ENCODE measurements around the gene SSPN.

The SSPN gene

DNA sequence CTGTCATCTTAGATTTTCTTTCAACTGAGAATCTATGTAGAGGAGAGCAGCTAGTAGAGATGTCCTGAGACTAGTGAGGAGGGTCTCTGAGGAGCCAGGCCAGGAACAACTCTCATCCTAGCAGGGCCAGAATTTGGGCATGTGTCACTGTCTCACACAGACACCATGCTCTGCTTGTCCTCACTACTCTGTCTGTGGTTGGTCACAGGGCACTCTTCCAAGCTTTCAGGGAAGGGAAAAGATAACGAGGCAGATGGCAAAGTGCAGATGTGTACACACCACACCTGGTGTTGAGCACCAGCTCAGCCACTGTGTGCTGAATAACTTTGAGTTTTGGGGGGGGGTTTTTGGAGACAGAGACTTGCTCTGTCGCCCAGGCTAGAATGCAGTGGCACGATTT, 2.5 kb downstream of the SSPN start:
- no CpG with 5 or more reads among the region's 3 CpGs for WGBS (ENCODE audit: extremely low coverage, insufficient coverage, low lambda C conversion rate)
- H3K27ac ChIP-seq (ENCODE audit: low read depth, low read length): no peak overlapping the region

DNA sequence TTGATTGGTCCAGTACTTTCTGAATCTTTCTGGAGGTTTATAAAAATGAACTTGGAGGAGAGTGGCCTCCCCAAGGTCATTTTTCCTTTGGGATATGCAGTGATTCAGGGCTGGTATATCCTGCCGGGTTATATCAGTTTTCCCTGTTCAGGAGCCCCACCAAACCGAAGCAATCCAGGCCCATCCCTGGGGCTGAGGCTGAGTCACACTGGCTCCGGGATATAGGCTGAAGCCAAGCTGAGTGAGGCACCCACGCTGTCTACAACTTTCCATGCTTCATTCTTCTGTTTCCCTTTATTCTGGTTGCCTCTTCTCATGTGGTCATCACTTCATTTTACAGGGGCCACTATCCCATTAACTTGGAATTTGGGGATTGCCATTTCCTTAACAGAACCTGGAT, 3.4 kb downstream of the SSPN start:
- H3K56ac ChIP-seq (ENCODE audit: low read length): no peak overlapping the region
- H4K8ac ChIP-seq (ENCODE audit: low read depth, low read length): no peak overlapping the region
- H2AK5ac ChIP-seq (ENCODE audit: low read length): no peak overlapping the region
- H3K9ac ChIP-seq (ENCODE audit: low read length): no peak overlapping the region
- H3K4me1 ChIP-seq (ENCODE audit: control insufficient read depth, low read depth, low read length): no peaks in the 10 kb centered on the region
- no peak overlapping the region for H3K4me3 ChIP-seq (ENCODE audit: low read length)
- no peak overlapping the region for H3K18ac ChIP-seq (ENCODE audit: low read length)
- no peak for DNase-seq
- peaks cover 6% of the 10 kb centered on the region for H3K27me3 ChIP-seq (ENCODE audit: insufficient read depth, low read length, poor library complexity)
- H2BK5ac ChIP-seq (ENCODE audit: low read length): no peak overlapping the region
- no peak overlapping the region for H3K4ac ChIP-seq (ENCODE audit: low read depth, low read length)
- H2BK120ac ChIP-seq (ENCODE audit: low read depth, low read length): no peak overlapping the region
- no peak overlapping the region for H3K27ac ChIP-seq (ENCODE audit: low read depth, low read length)
- no peak overlapping the region for H3K4me2 ChIP-seq (ENCODE audit: low read length)
- H2BK15ac ChIP-seq (replicated peaks; ENCODE audit: low read depth): no peak overlapping the region
- no CpG with 5 or more reads among the region's 4 CpGs for WGBS (ENCODE audit: extremely low coverage, insufficient coverage, low lambda C conversion rate)
- no peak overlapping the region for H3K23ac ChIP-seq (ENCODE audit: low read length)
- H3K36me3 ChIP-seq (ENCODE audit: control insufficient read depth, insufficient read depth, low read length): no peaks in the 10 kb centered on the region
- no peaks in the 10 kb centered on the region for H3K79me2 ChIP-seq (ENCODE audit: control insufficient read depth, insufficient read depth, low read length)
- H3K79me1 ChIP-seq (ENCODE audit: low read length): no peaks in the 10 kb centered on the region
- H4K5ac ChIP-seq (ENCODE audit: low read length): no peak overlapping the region

More for the DNA sequence above, 2.5 kb downstream of the SSPN start:
- Histone ChIP-seq H2AK5ac (ENCODE audit: low read length) (no peak overlapping the region), H3K4me2 (ENCODE audit: low read length) (no peak overlapping the region), H4K8ac (ENCODE audit: low read depth, low read length) (no peak overlapping the region), H2BK5ac (ENCODE audit: low read length) (no peak overlapping the region), H3K4me3 (ENCODE audit: low read length) (no peak overlapping the region), H3K9ac (ENCODE audit: low read length) (no peak overlapping the region), H3K79me2 (ENCODE audit: control insufficient read depth, insufficient read depth, low read length) (no peaks in the 10 kb centered on the region), H3K56ac (ENCODE audit: low read length) (no peak overlapping the region), H3K4ac (ENCODE audit: low read depth, low read length) (no peak overlapping the region), H2BK120ac (ENCODE audit: low read depth, low read length) (no peak overlapping the region), H4K5ac (ENCODE audit: low read length) (no peak overlapping the region), H3K79me1 (ENCODE audit: low read length) (no peaks in the 10 kb centered on the region), H3K23ac (ENCODE audit: low read length) (no peak overlapping the region), H3K36me3 (ENCODE audit: control insufficient read depth, insufficient read depth, low read length) (no peaks in the 10 kb centered on the region), H2BK15ac (replicated peaks; ENCODE audit: low read depth) (no peak overlapping the region), H3K27me3 (ENCODE audit: insufficient read depth, low read length, poor library complexity) (peaks cover 6% of the 10 kb centered on the region), H3K18ac (ENCODE audit: low read length) (no peak overlapping the region), H3K4me1 (ENCODE audit: control insufficient read depth, low read depth, low read length) (no peaks in the 10 kb centered on the region)
- no peak for DNase-seq

DNA sequence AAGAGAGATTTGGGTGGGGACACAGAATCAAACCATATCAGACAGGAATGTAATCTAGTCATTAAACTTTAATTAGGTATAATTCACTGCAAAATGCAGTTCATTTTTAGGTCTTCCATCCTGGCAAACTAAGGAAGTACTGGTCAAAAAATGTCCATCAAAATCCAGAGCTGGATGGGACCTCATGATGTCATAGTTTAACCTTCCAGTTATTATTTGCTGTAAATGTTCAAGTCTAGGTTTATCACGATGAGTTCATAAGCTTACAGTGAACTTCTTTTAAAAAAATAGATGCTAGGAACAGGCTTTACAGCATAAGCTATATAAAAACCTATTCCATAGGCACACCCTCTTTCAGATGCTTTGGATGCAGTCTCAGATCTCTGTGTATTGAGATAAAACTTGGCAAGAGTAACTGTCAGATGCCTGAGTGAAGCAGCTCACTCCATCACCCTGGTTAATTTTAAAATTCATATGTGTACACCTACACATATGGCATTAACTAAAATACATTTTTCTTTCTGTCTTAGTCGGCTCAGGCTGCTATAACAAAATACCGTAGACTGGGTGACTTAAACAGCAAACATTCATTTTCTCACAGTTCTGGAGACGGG, 7.9 kb downstream of the SSPN start:
- no peak overlapping the region for H3K4ac ChIP-seq (ENCODE audit: low read depth, low read length)
- H2BK5ac ChIP-seq (ENCODE audit: low read length): no peak overlapping the region
- no peak overlapping the region for H3K4me3 ChIP-seq (ENCODE audit: low read length)
- no peak overlapping the region for H3K27ac ChIP-seq (ENCODE audit: low read depth, low read length)
- H3K79me1 ChIP-seq (ENCODE audit: low read length): no peaks in the 10 kb centered on the region
- no CpG with 5 or more reads among the region's 4 CpGs for WGBS (ENCODE audit: extremely low coverage, insufficient coverage, low lambda C conversion rate)
- H2BK15ac ChIP-seq (replicated peaks; ENCODE audit: low read depth): no peak overlapping the region
- no peak overlapping the region for H2AK5ac ChIP-seq (ENCODE audit: low read length)
- no peak overlapping the region for H3K9ac ChIP-seq (ENCODE audit: low read length)
- no peak overlapping the region for H4K5ac ChIP-seq (ENCODE audit: low read length)
- H3K4me1 ChIP-seq (ENCODE audit: control insufficient read depth, low read depth, low read length): no peaks in the 10 kb centered on the region
- no peak overlapping the region for H4K8ac ChIP-seq (ENCODE audit: low read depth, low read length)
- H3K56ac ChIP-seq (ENCODE audit: low read length): no peak overlapping the region
- H3K27me3 ChIP-seq (ENCODE audit: insufficient read depth, low read length, poor library complexity): no peaks in the 10 kb centered on the region
- H3K36me3 ChIP-seq (ENCODE audit: control insufficient read depth, insufficient read depth, low read length): no peaks in the 10 kb centered on the region
- no peak overlapping the region for H3K23ac ChIP-seq (ENCODE audit: low read length)
- DNase-seq: no peak
- no peak overlapping the region for H3K18ac ChIP-seq (ENCODE audit: low read length)
- no peaks in the 10 kb centered on the region for H3K79me2 ChIP-seq (ENCODE audit: control insufficient read depth, insufficient read depth, low read length)
- no peak overlapping the region for H3K4me2 ChIP-seq (ENCODE audit: low read length)
- H2BK120ac ChIP-seq (ENCODE audit: low read depth, low read length): no peak overlapping the region

DNA sequence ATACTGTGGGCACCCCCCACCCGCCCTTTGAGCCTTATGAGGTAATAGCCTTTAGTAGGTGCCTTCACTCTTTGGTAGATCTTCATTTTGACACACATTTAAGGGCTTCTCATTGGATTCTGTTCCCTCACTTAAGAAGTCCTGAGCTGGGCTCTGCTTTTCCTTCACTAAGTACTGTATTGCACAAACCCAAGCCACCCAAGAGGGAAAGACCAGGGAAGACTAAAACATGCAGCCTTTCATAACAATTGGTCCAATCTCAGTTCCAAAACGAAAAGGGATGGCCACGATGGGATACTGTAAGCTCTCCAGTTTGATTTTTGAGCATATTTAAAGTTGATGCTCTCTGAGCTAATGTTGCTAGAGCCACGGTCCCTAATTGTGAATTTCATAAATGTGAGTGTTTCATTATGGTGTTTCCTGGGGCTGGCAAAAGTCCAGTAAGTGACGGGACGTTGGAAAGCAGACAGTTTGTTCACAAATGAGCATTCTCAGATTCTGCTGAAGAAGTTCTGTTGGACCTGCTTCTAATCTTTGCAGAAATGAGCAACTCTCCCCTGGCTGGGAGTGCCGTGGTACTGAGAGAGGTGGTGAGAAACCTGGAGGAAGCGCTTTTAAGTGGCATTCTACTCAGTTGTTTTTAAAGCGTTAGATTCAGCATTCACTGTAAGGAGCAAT, 9.4 kb downstream of the SSPN start:
- no peak overlapping the region for H2BK5ac ChIP-seq (ENCODE audit: low read length)
- no peaks in the 10 kb centered on the region for H3K4me1 ChIP-seq (ENCODE audit: control insufficient read depth, low read depth, low read length)
- H3K9ac ChIP-seq (ENCODE audit: low read length): no peak overlapping the region
- H4K8ac ChIP-seq (ENCODE audit: low read depth, low read length): no peak overlapping the region
- H2AK5ac ChIP-seq (ENCODE audit: low read length): no peak overlapping the region
- H3K4me3 ChIP-seq (ENCODE audit: low read length): no peak overlapping the region
- H3K4ac ChIP-seq (ENCODE audit: low read depth, low read length): no peak overlapping the region
- DNase-seq: no peak
- H2BK120ac ChIP-seq (ENCODE audit: low read depth, low read length): no peak overlapping the region
- H3K79me1 ChIP-seq (ENCODE audit: low read length): no peaks in the 10 kb centered on the region
- peak overlapping the region; percentile 11 for H3K23ac ChIP-seq (ENCODE audit: low read length)
- H2BK15ac ChIP-seq (replicated peaks; ENCODE audit: low read depth): no peak overlapping the region
- no peaks in the 10 kb centered on the region for H3K36me3 ChIP-seq (ENCODE audit: control insufficient read depth, insufficient read depth, low read length)
- H4K5ac ChIP-seq (ENCODE audit: low read length): no peak overlapping the region
- H3K4me2 ChIP-seq (ENCODE audit: low read length): no peak overlapping the region
- no peak overlapping the region for H3K56ac ChIP-seq (ENCODE audit: low read length)
- no peak overlapping the region for H3K27ac ChIP-seq (ENCODE audit: low read depth, low read length)
- no peak overlapping the region for H3K18ac ChIP-seq (ENCODE audit: low read length)
- H3K27me3 ChIP-seq (ENCODE audit: insufficient read depth, low read length, poor library complexity): no peaks in the 10 kb centered on the region
- no peaks in the 10 kb centered on the region for H3K79me2 ChIP-seq (ENCODE audit: control insufficient read depth, insufficient read depth, low read length)
- WGBS (ENCODE audit: extremely low coverage, insufficient coverage, low lambda C conversion rate): no CpG with 5 or more reads among the region's 9 CpGs

DNA sequence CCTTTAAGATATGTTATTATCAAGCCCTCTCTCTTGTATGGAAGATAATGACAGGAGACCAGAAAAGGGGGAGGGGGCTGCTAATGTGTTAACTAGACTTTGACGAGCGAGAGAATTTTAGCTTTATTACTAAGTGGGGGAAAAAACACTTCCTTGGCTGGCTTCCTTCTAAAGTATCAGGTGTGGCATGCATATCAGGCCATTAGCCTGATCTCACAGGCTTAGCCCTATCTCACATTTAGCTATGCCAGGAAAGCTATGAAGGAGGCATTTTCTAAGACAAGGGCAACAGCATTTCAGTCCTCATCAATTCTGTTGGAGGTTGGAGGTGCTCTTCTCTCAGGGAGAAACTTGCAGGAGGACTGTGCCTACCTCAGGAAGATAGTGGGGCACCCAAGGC, 9.9 kb downstream of the SSPN start:
- no peak overlapping the region for H3K23ac ChIP-seq (ENCODE audit: low read length)
- DNase-seq: peak; percentile 31
- H3K27me3 ChIP-seq (ENCODE audit: insufficient read depth, low read length, poor library complexity): no peaks in the 10 kb centered on the region
- H3K79me1 ChIP-seq (ENCODE audit: low read length): no peaks in the 10 kb centered on the region
- no peak overlapping the region for H3K4me3 ChIP-seq (ENCODE audit: low read length)
- no peak overlapping the region for H4K5ac ChIP-seq (ENCODE audit: low read length)
- H3K4me1 ChIP-seq (ENCODE audit: control insufficient read depth, low read depth, low read length): no peaks in the 10 kb centered on the region
- no peak overlapping the region for H3K4ac ChIP-seq (ENCODE audit: low read depth, low read length)
- no peaks in the 10 kb centered on the region for H3K79me2 ChIP-seq (ENCODE audit: control insufficient read depth, insufficient read depth, low read length)
- no CpG with 5 or more reads among the region's 2 CpGs for WGBS (ENCODE audit: extremely low coverage, insufficient coverage, low lambda C conversion rate)
- H3K27ac ChIP-seq (ENCODE audit: low read depth, low read length): no peak overlapping the region
- H3K36me3 ChIP-seq (ENCODE audit: control insufficient read depth, insufficient read depth, low read length): no peaks in the 10 kb centered on the region
- no peak overlapping the region for H3K18ac ChIP-seq (ENCODE audit: low read length)
- H4K8ac ChIP-seq (ENCODE audit: low read depth, low read length): no peak overlapping the region
- H3K56ac ChIP-seq (ENCODE audit: low read length): no peak overlapping the region
- H3K4me2 ChIP-seq (ENCODE audit: low read length): no peak overlapping the region
- no peak overlapping the region for H3K9ac ChIP-seq (ENCODE audit: low read length)
- H2BK120ac ChIP-seq (ENCODE audit: low read depth, low read length): no peak overlapping the region
- H2BK5ac ChIP-seq (ENCODE audit: low read length): no peak overlapping the region
- H2AK5ac ChIP-seq (ENCODE audit: low read length): no peak overlapping the region
- H2BK15ac ChIP-seq (replicated peaks; ENCODE audit: low read depth): no peak overlapping the region

DNA sequence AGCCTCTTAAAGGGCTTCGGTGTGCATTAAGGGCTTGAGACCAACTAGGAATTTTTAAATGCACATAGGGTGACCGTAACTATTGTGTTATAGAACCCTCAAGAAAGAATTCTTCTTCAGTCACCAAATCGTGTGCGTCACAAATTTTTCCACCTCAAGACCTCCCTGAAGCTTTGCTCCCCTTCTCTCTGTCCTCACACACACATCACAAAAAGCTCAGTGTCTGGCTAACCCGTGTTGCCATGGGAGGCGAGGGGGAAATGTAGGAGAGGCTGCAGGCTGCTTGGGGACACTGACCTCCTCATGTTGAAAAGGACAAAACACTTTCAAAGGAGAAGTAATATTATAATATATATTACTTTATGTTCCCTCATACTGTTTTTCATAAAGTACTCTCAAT, 10.6 kb downstream of the SSPN start:
- H2BK120ac ChIP-seq (ENCODE audit: low read depth, low read length): no peak overlapping the region
- no peak overlapping the region for H3K4ac ChIP-seq (ENCODE audit: low read depth, low read length)
- H2BK15ac ChIP-seq (replicated peaks; ENCODE audit: low read depth): no peak overlapping the region
- no peak overlapping the region for H2BK5ac ChIP-seq (ENCODE audit: low read length)
- H2AK5ac ChIP-seq (ENCODE audit: low read length): no peak overlapping the region
- H4K5ac ChIP-seq (ENCODE audit: low read length): no peak overlapping the region
- no peaks in the 10 kb centered on the region for H3K36me3 ChIP-seq (ENCODE audit: control insufficient read depth, insufficient read depth, low read length)
- H3K4me1 ChIP-seq (ENCODE audit: control insufficient read depth, low read depth, low read length): no peaks in the 10 kb centered on the region
- H3K27me3 ChIP-seq (ENCODE audit: insufficient read depth, low read length, poor library complexity): no peaks in the 10 kb centered on the region
- no peaks in the 10 kb centered on the region for H3K79me2 ChIP-seq (ENCODE audit: control insufficient read depth, insufficient read depth, low read length)
- no peak overlapping the region for H4K8ac ChIP-seq (ENCODE audit: low read depth, low read length)
- H3K27ac ChIP-seq (ENCODE audit: low read depth, low read length): no peak overlapping the region
- H3K4me3 ChIP-seq (ENCODE audit: low read length): no peak overlapping the region
- H3K79me1 ChIP-seq (ENCODE audit: low read length): no peaks in the 10 kb centered on the region
- DNase-seq: no peak
- H3K9ac ChIP-seq (ENCODE audit: low read length): no peak overlapping the region
- H3K56ac ChIP-seq (ENCODE audit: low read length): no peak overlapping the region
- no peak overlapping the region for H3K4me2 ChIP-seq (ENCODE audit: low read length)
- H3K23ac ChIP-seq (ENCODE audit: low read length): no peak overlapping the region
- no CpG with 5 or more reads among the region's 6 CpGs for WGBS (ENCODE audit: extremely low coverage, insufficient coverage, low lambda C conversion rate)
- no peak overlapping the region for H3K18ac ChIP-seq (ENCODE audit: low read length)

Data from mesendoderm (in vitro differentiated cells).